Neuronal stem cell (in vitro differentiated cells): Measurements from ENCODE around the gene NAALADL2.
A peak's percentile ranks its signal among the peaks of the same experiment; 100 is the strongest.

Source experiments
- DNase-seq: peaks from one replicate; pipeline ENCODE4 v3.0.0-alpha.2; 2013; ENCODE audit warnings: low spot score
- H2AFZ ChIP-seq: one replicate; pipeline ENCODE4 v1.6.1; 2013; ENCODE audit warnings: mild to moderate bottlenecking, low read length, inconsistent platforms
- H2AK5ac ChIP-seq: 2 replicates; pipeline ENCODE4 v1.6.1; 2013; ENCODE audit warnings: low read depth, mild to moderate bottlenecking, inconsistent platforms, low read length, moderate library complexity, mixed read lengths
- H2BK120ac ChIP-seq: 2 replicates; pipeline ENCODE4 v1.6.1; 2013; ENCODE audit warnings: low read depth, mild to moderate bottlenecking, inconsistent platforms, low read length, moderate library complexity, mixed read lengths
- H2BK12ac ChIP-seq: one replicate; pipeline ENCODE4 v1.6.1; 2013; ENCODE audit warnings: low read length, inconsistent platforms
- H2BK15ac ChIP-seq: 2 replicates; pipeline ENCODE4 v1.6.1; 2013; ENCODE audit warnings: mild to moderate bottlenecking, low read length, inconsistent platforms, mixed read lengths
- H2BK5ac ChIP-seq: one replicate; pipeline ENCODE4 v1.6.1; 2013; ENCODE audit warnings: inconsistent platforms, mild to moderate bottlenecking, low read length, moderate library complexity
- H3K14ac ChIP-seq: one replicate; pipeline ENCODE4 v1.6.1; 2013; ENCODE audit warnings: low read length, inconsistent platforms
- H3K18ac ChIP-seq: 2 replicates; pipeline ENCODE4 v1.6.1; 2013; ENCODE audit warnings: low read length, inconsistent platforms
- H3K23ac ChIP-seq: 2 replicates; pipeline ENCODE4 v1.6.1; 2013; ENCODE audit warnings: low read depth, mild to moderate bottlenecking, mixed read lengths, low read length, inconsistent platforms; ENCODE audit not compliant: poor library complexity
- H3K27ac ChIP-seq: replicated peaks from 3 replicates; pipeline ENCODE4 v1.5.1; 2013; ENCODE audit warnings: low read length, inconsistent platforms
- H3K27me3 ChIP-seq, 3 experiments: 2 replicates each; pipeline ENCODE4 v1.6.1; 2013; ENCODE audit warnings: low read length in 3 of 3, mild to moderate bottlenecking in 2 of 3, inconsistent platforms in 1 of 3, low read depth in 1 of 3, mixed read lengths in 1 of 3, moderate library complexity in 1 of 3; ENCODE audit not compliant: control insufficient read depth in 3 of 3, insufficient read depth in 3 of 3
- H3K36me3 ChIP-seq, 2 donors: replicated peaks in 1 of 2; 2 replicates each; pipeline ENCODE4 v1.6.1; 2013; ENCODE audit warnings: low read length in 2 of 2; ENCODE audit not compliant: control insufficient read depth in 2 of 2, insufficient read depth in 2 of 2
- H3K4ac ChIP-seq: 2 replicates; pipeline ENCODE4 v1.6.1; 2013; ENCODE audit warnings: inconsistent platforms, mild to moderate bottlenecking, low read length, moderate library complexity
- H3K4me1 ChIP-seq, 2 donors: 1 replicate in 1 of 2; 2 replicates in 1 of 2; pipeline ENCODE4 v1.6.1; 2013; ENCODE audit warnings: low read length in 2 of 2, low read depth in 1 of 2; ENCODE audit not compliant: control insufficient read depth in 2 of 2, insufficient read depth in 1 of 2
- H3K4me2 ChIP-seq: one replicate; pipeline ENCODE4 v1.6.1; 2013; ENCODE audit warnings: mild to moderate bottlenecking, low read length, inconsistent platforms; ENCODE audit not compliant: insufficient read depth, poor library complexity, severe bottlenecking
- H3K4me3 ChIP-seq, 2 donors: 2 replicates each; pipeline ENCODE4 v1.5.1; 2013; ENCODE audit warnings: low read length in 2 of 2, mild to moderate bottlenecking in 2 of 2, inconsistent platforms in 1 of 2, moderate library complexity in 1 of 2
- H3K79me1 ChIP-seq: one replicate; pipeline ENCODE4 v1.6.1; 2013; ENCODE audit warnings: low read depth, mild to moderate bottlenecking, inconsistent platforms, low read length, moderate library complexity
- H3K9ac ChIP-seq: one replicate; pipeline ENCODE4 v1.6.1; 2013; ENCODE audit warnings: mild to moderate bottlenecking, low read depth, low read length, inconsistent platforms; ENCODE audit not compliant: poor library complexity
- H3K9me3 ChIP-seq, 2 donors: replicated peaks in 1 of 2; 2 replicates each; pipeline versions ENCODE3 to v1.6.1; 2013; ENCODE audit warnings: low read length in 2 of 2, mild to moderate bottlenecking in 2 of 2, inconsistent platforms in 1 of 2, low read depth in 1 of 2, mixed read lengths in 1 of 2, moderate library complexity in 1 of 2; ENCODE audit not compliant: control insufficient read depth in 2 of 2, insufficient read depth in 1 of 2
- H4K8ac ChIP-seq: one replicate; pipeline ENCODE4 v1.6.1; 2013; ENCODE audit warnings: low read depth, mild to moderate bottlenecking, inconsistent platforms, low read length, moderate library complexity
- H4K91ac ChIP-seq: one replicate; pipeline ENCODE4 v1.6.1; 2013; ENCODE audit warnings: low read length, low read depth, mild to moderate bottlenecking, inconsistent platforms; ENCODE audit not compliant: poor library complexity
- WGBS, 2 donors: extraction: QIAGEN DNeasy Blood & Tissue Kit; methylation state at CpG; one replicate each; pipeline ENCODE4 v1.1.7; 2013; ENCODE audit warnings: missing lambda C conversion rate in 2 of 2, mixed read lengths in 1 of 2; ENCODE audit not compliant: insufficient read length in 2 of 2, insufficient replicate concordance in 1 of 2; ENCODE audit errors: extremely low coverage in 2 of 2; 5-methylcytosine and 5-hydroxymethylcytosine counted together

Gene NAALADL2

DNA sequence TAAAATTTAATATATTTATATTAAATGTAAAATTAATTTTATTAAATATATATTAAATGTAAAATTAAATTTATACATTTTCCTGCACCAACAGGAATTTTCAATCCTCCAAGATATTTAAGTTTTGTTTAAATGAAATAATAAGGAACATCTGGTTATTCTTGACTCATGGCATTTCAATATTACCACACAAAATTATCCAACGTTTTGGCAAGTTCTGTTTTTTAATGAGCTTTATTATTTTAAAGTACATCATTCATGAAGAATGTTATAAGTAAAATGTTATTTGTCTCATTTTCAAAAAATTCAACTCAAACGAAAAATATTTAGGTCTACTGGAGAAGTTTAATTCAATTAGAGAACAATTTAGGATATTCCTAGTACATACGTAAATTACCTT, 811.4 kb downstream of the NAALADL2 start:
- Histone ChIP-seq H3K23ac (no peak overlapping the region), H3K36me3 (no peaks in the 10 kb centered on the region), H3K9me3 (no peaks in the 10 kb centered on the region), H2AFZ (no peak overlapping the region), H3K4me3 (no peak overlapping the region), H3K27me3 (no peaks in the 10 kb centered on the region), H3K18ac (no peak overlapping the region), H3K27ac (no peak overlapping the region), H2BK15ac (no peak overlapping the region), H2BK5ac (no peak overlapping the region), H4K8ac (no peak overlapping the region), H2BK120ac (no peak overlapping the region), H4K91ac (no peak overlapping the region), H3K79me1 (no peaks in the 10 kb centered on the region), H3K9ac (no peak overlapping the region), H3K4ac (no peak overlapping the region), H3K4me1 (no peaks in the 10 kb centered on the region), H3K14ac (no peak overlapping the region), H3K4me2 (no peak overlapping the region), H2AK5ac (no peak overlapping the region), H2BK12ac (no peak overlapping the region)
- no CpG with 5 or more reads among the region's 3 CpGs for WGBS, 2 donors
- no peak for DNase-seq

DNA sequence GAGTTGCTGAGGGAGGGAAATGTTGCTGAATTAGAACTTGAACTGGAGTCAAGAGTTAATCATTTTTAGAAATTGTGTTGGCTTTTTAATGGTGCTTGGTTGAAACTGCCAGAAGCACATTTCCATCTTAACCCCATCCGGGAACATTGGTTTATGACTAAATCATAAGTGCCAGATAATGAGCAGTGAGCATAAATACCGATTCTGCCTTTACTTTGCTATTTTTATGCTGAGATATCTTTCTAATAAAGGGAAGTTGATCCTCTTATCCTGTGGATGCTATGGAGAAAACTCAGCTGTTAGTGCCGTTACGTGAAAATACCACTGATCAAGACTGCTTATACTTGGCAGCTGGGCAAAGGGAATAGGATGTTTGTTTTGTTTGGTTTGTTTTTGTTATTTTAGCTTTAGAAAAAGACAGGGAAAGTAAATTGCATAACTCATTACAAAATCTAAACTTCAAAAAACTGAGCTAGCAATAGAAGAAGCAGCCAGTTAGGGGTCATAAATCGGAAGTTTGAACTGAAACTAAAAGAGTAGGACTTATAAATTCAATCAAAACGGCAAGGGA, 813.1 kb downstream of the NAALADL2 start:
- H3K36me3 ChIP-seq: no peaks in the 10 kb centered on the region
- H2BK5ac ChIP-seq: no peak overlapping the region
- H3K4me3 ChIP-seq: no peak overlapping the region
- WGBS, 2 donors: no CpG with 5 or more reads among the region's 6 CpGs
- no peak for DNase-seq
- H3K14ac ChIP-seq: no peak overlapping the region
- no peaks in the 10 kb centered on the region for H3K27me3 ChIP-seq
- no peak overlapping the region for H2BK120ac ChIP-seq
- H4K91ac ChIP-seq: no peak overlapping the region
- H2AFZ ChIP-seq: peak overlapping the region; percentile 35
- H3K79me1 ChIP-seq: no peaks in the 10 kb centered on the region
- H2AK5ac ChIP-seq: no peak overlapping the region
- H3K9me3 ChIP-seq: no peaks in the 10 kb centered on the region
- H3K4ac ChIP-seq: no peak overlapping the region
- no peak overlapping the region for H2BK12ac ChIP-seq
- no peak overlapping the region for H3K23ac ChIP-seq
- no peak overlapping the region for H3K27ac ChIP-seq
- H4K8ac ChIP-seq: no peak overlapping the region
- no peaks in the 10 kb centered on the region for H3K4me1 ChIP-seq
- H2BK15ac ChIP-seq: no peak overlapping the region
- no peak overlapping the region for H3K18ac ChIP-seq
- no peak overlapping the region for H3K9ac ChIP-seq
- H3K4me2 ChIP-seq: no peak overlapping the region

DNA sequence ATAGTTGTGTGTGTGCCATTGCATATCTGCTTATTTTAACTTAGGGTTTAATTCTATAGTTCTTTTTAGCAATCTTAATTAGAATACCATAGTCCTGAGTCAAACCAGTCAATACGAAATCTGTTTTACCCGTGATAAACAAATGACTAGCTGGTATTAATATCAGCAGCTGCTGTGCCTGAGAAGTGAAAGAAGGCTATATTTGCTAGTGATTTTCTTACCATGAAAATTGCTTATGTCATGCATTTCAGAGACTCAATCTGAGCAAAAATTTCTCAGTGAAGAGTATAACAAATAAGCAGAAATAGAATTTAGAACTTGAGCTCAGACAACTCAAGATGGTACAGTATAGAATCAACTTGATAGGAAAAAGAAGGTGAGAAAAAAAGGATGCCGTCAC, 820.4 kb downstream of the NAALADL2 start:
- Histone ChIP-seq H3K9ac (no peak overlapping the region), H3K27ac (no peak overlapping the region), H2BK5ac (no peak overlapping the region), H2AK5ac (no peak overlapping the region), H4K8ac (no peak overlapping the region), H3K36me3 (no peaks in the 10 kb centered on the region), H3K79me1 (no peaks in the 10 kb centered on the region), H2AFZ (no peak overlapping the region), H3K4me3 (no peak overlapping the region), H3K4me1 (no peaks in the 10 kb centered on the region), H3K18ac (no peak overlapping the region), H4K91ac (no peak overlapping the region), H2BK12ac (no peak overlapping the region), H3K23ac (no peak overlapping the region), H3K14ac (no peak overlapping the region), H3K9me3 (peaks cover 0 to 3% of the 10 kb centered on the region in 2 donors), H2BK120ac (no peak overlapping the region), H3K27me3 (no peaks in the 10 kb centered on the region), H3K4ac (no peak overlapping the region), H2BK15ac (no peak overlapping the region), H3K4me2 (no peak overlapping the region)
- DNase-seq: no peak
- WGBS, 2 donors: no CpG with 5 or more reads among the region's 3 CpGs

DNA sequence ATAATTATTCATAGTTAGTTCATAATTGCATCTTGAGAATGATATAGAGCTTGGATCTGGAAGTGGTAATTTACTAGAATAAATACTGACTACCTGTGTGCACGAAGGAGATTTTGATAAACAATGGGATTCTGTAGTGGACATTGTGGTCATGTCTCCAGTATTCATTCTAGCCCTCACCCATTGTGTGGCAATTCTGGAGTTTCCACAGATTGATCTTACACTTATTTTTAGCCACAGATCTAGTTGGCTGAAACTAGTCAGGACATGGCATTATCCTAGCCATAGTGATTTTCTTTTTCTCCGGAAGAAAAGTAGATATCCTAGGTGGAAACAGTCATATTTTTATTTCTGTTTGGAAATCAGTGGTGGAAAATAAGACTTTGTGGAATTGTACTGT, 833.1 kb downstream of the NAALADL2 start:
- Histone ChIP-seq H2BK15ac (no peak overlapping the region), H3K18ac (no peak overlapping the region), H3K27ac (no peak overlapping the region), H3K9me3 (no peaks in the 10 kb centered on the region), H2BK5ac (no peak overlapping the region), H3K4me3 (no peak overlapping the region), H4K8ac (no peak overlapping the region), H3K14ac (no peak overlapping the region), H3K23ac (no peak overlapping the region), H2AK5ac (no peak overlapping the region), H3K4ac (no peak overlapping the region), H3K36me3 (no peaks in the 10 kb centered on the region), H3K9ac (no peak overlapping the region), H2BK120ac (no peak overlapping the region), H2AFZ (no peak overlapping the region), H3K79me1 (no peaks in the 10 kb centered on the region), H3K27me3 (no peaks in the 10 kb centered on the region), H3K4me2 (no peak overlapping the region), H4K91ac (no peak overlapping the region), H2BK12ac (no peak overlapping the region), H3K4me1 (no peaks in the 10 kb centered on the region)
- no CpG with 5 or more reads among the region's 2 CpGs for WGBS, 2 donors
- DNase-seq: no peak
